KBM-7 (cell line): ENCODE data around the gene MORC3.
A peak's percentile ranks its signal among the peaks of the same experiment; 100 is the strongest.
"Not testable (repeated sequence)": the region's sequence is repeated elsewhere in the genome, so short reads cannot be mapped to it uniquely, and the experiment has no call there.

Source experiments
- DNase-seq: peaks from one replicate; pipeline ENCODE4 v3.0.0-alpha.2; 2015
- in situ Hi-C: fragments of 300-500 bp; cut with MboI; formaldehyde crosslinking; loops from 2 replicates; pipeline ENCODE4 v1.14.3; 2020; ENCODE audit warnings: low sequenced_read_pairs, low pct_unique_long_range_greater_than_20kb, mixed read lengths

The MORC3 gene

DNA sequence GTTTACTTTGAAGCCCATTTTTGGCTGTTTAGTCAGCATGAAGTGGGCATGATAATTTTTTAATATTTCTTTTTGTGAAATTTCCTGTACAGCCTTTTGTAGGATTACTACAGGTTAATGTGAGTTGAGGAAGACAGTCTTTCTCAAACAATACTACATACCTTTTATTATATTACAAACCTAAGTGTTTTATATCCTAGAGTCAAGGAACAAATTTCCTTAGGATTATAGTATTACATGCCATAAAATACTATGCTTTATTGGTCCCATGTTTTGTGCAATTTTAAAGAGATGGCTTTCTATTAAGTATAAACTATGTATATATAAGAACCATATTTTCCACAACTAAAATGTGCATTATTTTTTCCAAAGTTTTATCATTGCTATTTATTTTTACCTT lies 56.0 kb downstream of the MORC3 start:
- in situ Hi-C loops, result no loop called here
- no peak for DNase-seq

DNA sequence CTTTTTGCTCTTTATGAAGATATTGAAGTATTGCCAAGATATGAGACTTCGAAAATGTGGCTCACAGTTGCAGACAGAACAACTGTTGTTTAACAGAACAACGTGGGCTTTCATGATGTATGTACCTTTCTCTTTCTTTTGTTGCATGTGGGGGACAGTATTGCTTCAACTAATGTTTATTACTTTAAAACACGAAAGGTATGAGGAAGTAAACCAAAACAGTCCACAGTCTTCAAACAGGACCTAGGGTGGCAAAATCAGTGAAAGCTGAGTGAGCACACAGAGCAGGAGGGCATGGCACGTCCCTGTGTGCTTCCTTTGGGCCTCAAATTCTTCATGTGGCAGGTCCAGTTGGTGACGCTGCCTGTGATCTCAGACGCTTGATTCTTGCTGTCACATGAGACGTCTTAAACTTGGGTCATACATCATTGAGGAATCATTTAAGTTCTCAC lies 57.4 kb downstream of the MORC3 start:
- in situ Hi-C loops, result no loop called here
- DNase-seq, result no peak

DNA sequence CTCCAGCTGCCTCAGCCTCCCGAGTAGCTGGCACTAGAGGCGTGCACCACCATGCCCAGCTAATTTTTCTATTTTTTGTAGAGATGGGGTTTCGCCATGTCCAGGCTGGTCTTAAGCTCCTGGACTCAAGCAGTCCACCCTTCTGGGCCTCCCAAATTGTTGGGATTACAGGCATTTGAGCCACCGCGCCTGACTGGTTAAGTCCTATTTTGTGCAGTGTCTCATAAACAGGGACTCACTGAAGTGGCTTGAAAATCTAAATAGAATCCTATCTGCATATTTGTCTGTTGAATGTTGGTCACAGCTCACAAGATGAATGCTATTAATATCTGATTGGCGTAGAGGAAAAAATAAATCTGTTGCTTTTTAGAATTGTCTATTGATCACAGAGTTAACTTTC lies 59.3 kb downstream of the MORC3 start:
- in situ Hi-C loops, result no loop called here
- DNase-seq, result no peak

DNA sequence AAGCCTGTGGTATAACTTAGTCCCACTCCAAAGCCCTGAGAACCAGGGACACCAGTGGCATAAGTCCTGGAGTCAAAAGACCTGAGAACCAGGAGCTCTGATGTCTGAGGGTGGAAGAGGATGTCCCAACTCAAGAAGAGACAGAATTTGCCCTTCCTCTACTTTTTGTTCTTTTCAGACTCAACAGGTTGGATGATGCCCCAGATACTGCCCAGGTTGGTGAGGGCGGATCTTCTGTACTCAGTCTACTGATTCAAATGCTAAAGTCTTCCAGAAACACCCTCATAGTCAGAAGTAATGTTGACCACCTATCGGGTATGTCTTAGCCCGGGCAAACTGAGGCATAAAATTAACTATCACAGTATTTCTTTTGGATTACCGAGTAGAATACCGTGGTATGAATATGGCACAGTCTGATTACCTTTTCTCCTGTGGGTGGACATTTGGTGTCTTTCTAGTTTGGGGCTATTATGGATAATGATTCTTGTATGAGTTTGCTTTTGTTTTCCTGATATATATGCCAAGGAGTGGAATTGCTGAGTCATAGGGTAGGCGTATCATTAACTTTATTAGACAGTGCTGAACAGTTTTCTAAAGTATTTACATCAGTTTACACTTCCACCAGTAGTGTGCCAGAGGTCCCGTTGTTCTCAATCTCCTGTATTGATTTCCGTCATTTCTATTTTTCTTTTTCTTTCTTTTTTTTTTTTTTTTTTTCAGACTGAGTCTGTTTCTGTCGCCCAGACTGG lies 62.0 kb downstream of the MORC3 start:
- in situ Hi-C loops, result no loop called here
- no peak for DNase-seq

DNA sequence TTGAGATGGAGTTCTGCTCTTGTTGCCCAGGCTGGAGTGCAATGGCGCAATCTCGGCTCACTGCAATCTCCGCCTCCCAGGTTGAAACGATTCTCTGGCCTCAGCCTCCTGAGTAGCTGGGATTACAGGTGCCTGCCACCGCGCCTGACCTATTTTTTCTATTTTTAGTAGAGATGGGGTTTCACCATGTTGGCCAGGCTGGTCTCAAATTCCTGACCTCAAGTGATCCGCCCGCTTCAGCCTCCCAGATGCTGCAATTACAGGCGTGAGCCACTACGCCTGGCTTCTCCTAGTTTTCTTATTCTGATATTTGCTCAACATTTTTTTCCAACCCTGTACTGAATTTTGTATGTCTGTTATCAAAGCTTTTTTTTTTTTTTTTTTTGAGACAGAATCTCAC lies 62.7 kb downstream of the MORC3 start:
- DNase-seq, in situ Hi-C loops: not testable (repeated sequence)

DNA sequence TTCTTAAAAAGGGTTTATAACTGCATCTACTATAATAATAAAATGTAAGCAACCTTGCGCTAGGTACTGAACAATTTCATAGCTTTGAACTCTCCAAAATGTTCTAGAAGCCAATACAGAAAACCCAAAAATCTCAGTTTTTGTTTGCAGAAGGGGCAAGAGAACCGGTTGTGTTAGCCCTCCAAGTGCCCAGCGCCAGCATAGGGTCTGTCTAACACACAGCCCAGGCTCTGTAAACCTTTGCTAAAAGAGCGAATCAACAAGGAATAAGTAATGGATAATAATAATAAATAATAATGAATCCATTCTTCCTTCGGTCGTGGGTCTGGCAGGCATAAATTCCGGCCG lies 64.9 kb downstream of the MORC3 start:
- no peak for DNase-seq
- in situ Hi-C loops, result no loop called here

DNA sequence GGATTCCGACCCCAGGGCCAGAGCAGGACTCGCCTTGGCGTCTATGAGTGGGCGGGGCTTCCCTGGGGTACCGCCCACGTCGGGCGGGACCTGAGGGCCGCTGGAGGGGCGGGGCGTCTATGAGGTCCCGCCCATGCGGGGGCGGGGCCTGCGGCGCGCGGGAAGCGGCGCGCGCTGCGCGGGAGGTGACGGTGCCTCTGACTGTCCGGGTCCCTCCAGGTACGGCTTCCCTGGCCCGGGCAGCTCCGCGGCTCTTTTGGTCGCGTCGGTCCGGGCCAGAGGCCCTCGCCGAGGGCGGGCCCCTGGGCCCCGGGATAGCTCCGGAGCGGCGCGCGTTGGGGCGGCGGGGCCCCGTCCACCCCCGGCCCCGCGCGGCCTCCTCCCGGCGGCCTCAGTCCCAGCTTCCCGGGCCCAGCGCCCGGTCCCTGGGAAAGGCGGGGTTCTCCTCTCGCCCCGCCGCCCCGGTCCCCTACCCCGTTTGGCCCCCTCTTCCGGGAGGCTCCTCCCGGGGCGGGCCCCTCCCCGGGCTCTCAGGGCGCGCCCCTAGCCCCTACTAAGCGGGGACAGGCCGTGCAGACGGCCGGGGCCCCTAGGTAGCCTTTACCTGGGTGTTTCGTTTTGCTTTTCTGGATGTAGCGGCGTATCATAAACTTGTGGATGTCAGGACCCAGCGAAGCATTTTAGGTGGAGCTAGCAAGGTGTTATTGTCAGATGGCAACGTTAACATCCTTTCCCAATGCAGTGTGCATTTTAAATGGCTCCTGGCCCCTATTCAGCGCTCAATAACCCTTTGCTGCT lies 65.4 kb downstream of the MORC3 start, which contains the start of gene CHAF1B:
TSS of gene CHAF1B (plus strand) at position 160 of the 798 bp plus-strand sequence. CDS start 745 bp downstream, outside the sequence.
- in situ Hi-C loops, result no loop called here
- peak; percentile 85 for DNase-seq

DNA sequence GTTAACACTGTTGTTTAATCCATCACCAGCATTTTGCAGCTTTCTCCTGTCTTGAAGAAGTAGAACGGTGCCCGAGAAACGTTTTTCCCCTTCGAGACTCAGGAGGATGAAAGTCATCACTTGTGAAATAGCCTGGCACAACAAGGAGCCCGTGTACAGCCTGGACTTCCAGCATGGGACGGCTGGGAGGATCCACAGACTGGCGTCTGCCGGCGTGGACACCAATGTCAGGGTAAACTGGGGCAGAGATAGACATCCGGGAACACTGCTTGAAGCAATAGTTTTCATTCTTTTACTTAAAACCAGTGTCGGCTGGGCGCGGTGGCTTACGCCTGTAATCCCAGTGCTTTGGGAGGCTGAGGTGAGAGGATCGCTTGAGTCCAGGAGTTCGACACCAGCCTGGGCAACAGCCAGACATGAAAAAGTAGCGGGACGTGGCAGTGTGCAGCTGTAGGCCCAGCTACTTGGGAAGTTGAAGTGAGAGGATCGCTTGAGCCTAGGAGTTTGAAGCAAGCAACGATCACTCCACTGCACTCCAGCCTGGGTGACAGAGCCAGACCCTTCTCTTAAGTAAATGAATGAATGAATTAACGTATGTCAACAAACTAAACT lies 66.1 kb downstream of the MORC3 start:
- in situ Hi-C loops, result no loop called here
- no peak for DNase-seq

DNA sequence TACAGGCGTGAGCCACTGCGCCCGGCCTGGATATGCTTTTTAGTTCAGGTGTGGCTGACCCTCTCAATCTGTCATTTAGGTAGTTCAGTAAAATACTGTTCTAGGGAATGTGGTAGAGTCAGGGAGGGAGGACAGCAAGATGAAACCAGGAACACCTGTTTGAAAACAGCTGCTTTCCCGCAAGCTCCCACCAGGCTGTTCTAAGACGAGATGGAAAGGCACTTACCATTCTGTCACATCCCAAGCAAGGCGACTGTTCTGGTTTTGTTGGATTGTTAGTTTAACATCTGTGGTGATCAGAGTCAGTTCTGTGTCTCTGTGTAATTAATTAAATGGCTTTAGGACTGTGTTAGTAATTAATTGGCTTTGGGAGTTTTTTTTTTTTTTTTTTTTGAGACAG lies 68.1 kb downstream of the MORC3 start:
- in situ Hi-C loops, result no loop called here
- no peak for DNase-seq

DNA sequence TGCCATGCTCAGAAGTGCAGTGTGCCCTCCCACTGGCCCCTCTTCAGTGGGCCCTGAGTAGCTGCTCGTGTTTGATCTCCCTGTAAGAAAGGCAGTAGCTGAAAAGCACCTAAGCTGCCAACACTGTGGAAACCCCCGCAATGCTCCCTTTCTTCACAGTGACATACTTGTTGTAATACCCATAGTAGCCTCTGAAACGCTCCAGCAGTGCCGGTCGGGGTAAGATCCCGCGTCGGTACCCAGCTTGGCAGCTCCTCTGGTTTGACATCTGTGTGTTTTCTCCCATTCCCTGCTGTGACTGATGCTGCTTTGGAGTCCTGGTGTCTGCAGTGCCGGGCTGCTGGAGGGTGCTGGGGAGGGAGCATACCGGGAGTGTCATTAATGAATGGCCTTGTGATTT lies 68.8 kb downstream of the MORC3 start:
- in situ Hi-C loops, result no loop called here
- DNase-seq, result no peak

DNA sequence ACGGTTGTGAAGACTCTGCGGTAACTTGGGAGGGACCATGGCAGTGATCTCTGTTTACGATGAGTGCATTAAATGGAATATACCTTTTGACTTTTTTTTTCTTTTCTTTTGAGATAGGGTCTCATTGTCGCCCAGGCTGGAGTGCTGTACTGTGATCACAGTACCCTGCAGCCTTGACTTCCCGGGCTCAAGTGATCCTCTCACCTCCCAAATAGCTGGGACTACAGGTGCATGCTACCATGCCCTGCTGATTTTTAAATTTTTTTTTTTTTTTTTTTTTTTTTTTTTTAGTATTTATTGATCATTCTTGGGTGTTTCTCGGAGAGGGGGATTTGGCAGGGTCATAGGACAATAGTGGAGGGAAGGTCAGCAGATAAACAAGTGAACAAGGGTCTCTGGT lies 71.7 kb downstream of the MORC3 start:
- in situ Hi-C loops, DNase-seq: not testable (repeated sequence)

DNA sequence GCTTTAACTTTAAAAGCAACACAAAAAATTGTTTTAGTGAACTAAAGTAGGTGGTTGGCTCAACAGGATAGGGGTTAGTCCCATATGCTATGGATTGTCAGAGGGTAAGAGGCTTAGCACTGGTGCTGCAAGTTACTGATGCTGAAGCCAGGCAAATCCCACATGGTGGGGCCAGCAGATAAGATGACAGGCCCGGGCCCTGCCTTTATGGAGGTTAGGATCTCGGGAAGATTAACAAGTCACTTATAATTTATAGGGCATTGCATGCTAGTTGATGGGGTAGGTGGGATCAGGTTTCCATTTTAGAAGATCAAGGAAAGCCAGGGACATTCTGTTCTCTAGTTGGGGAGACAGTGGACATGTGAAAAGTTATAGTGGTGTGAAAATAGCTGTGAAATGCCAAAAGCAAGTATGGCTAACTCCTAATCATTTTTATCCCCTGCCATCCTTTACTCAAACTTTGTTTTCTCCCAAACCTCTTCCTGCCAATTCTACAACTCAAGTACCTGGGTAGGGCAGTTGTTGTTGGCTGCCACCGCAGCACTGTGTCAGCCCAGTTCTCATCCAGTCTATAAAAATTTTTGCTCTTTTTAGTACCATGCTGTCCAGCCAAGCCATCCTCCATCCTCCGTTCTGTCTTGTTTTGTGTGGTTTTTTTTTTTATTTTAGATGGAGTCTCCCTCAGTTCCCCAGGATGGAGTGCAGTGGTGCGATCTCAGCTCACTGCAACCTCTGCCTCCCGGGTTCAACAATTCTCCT lies 75.5 kb downstream of the MORC3 start:
- in situ Hi-C loops, result no loop called here
- no peak for DNase-seq

DNA sequence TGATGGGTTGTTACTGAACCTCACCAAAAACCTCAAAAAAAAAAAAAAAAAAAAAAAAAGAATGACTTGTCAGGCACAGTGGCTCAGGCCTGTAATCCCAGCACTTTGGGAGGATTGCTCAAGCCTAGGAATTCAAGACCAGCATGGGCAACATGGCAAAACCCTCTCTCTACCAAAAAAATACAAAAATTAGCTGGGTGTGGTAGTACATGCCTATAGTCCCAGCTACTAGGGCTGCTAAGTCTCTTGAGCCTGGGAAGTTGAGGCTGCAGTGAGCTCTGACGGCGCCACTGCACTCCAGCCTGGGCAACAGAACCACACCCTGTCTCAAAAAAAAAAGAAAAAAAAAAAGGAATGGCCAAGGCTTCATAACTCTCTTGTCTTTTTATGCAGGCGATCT lies 76.3 kb downstream of the MORC3 start:
- no peak for DNase-seq
- in situ Hi-C loops, result no loop called here

DNA sequence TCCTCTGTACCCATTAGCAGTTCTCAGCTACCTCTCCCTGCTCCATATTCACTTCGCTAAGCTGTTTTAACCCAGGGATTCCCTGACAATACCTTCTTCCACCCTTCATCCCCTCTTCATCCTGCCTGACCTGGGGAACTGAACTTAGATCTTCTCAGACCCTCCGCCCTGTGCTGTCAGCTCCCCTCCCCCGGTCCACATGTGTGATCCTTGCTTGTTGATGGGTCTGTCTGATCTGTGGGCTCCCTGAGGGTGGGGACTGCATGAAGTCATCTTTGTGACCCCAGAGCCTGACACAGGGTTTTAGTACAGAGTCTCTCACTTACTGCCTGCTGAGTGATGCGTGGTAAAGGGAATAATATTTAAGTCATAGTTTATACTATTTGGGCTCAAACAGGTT lies 77.0 kb downstream of the MORC3 start:
- no peak for DNase-seq
- in situ Hi-C loops, result no loop called here

DNA sequence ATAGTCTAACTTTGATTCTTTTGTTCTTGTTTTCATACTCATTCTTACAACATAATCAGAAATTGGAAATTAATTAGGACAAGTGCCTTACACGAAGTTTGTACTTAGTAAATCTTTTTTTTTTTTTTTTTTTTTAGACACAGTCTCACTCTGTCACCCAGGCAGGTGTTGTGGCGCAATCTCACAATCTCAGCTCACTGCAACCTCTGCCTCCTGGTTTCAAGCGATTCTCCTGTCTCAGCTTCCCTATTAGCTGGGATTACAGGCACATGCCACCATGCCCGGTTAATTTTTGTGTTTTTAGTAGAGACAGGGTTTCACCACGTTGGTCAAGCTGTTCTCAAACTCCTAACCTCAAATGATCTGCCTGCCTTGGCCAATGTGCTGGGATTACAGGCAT lies 77.6 kb downstream of the MORC3 start:
- in situ Hi-C loops, result no loop called here
- no peak for DNase-seq

DNA sequence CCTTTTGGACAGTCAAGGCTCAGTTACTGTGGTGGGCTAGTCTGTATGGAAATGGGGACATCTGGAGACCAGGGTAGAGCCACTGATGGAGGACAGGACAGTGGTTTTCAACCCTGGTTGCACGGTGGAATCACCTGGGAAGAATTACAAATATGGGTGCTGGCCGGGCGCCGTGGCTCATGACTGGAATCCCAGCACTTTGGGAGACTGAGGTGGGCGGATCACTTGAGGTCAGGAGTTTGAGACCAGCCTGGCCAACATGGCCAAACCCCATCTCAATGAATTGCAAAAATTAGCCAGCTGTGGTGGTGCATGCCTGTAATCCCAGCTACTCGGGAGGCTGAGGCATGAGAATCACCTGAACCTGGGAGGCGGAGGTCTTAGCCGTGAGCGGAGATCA lies 79.7 kb downstream of the MORC3 start:
- DNase-seq, in situ Hi-C loops: not testable (repeated sequence)

DNA sequence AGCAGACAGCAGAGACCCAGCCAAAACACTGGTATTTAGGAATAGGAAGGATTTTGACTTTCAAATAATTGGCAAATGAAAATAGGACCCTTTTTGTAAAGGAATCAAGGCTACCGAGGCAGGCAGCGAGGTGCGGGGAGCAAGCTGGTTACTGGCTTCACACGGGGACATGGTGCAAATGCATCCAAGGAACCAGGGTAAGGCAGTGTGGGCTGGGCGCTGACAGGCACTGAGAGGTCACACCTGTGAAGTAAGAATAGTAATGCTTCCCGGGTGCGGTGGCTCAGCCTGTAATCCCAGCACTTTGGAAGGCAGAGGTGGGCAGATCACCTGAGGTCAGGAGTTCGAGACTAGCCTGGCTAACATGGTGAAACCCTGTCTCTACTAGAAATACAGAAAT lies 80.7 kb downstream of the MORC3 start:
- DNase-seq, result no peak
- in situ Hi-C loops, result no loop called here

DNA sequence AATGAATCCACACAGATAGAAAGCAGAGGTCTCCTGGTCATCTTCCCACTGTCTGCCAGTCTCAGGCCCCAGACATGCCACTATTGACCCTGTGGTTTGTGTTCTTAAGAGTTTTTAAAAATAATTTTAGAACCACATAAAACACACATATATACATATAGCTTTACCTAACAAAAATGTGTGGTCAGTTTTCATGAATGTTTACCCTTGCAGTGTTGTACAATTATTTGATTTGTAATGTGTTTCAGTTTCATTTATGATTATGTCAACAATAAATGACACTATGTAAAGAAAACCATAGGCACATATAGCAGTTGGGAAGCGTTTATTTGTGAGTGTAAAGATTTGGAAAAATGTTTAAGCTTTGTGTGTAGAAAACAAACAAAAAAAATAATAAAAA lies 82.3 kb downstream of the MORC3 start:
- in situ Hi-C loops, result no loop called here
- no peak for DNase-seq

DNA sequence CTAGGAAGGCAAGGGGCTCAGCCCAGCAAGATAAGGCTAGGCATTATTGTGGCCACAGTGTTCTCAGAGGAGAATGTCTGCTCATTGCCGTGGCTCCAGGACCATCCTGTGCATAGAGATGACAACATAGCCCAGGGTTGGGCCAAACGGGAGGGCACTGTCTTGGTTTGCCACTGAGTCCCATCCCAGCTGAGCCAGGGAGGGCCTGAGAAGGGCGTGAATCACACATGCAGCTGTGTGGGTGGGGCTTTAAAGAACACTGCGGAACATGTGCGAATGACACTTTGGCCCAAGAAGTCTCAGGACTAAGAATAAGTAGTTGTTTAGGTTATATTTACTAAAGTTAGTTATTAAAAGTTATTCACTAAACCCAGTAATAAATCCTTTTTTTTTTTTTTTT lies 83.7 kb downstream of the MORC3 start:
- DNase-seq, result no peak
- in situ Hi-C loops, result no loop called here

DNA sequence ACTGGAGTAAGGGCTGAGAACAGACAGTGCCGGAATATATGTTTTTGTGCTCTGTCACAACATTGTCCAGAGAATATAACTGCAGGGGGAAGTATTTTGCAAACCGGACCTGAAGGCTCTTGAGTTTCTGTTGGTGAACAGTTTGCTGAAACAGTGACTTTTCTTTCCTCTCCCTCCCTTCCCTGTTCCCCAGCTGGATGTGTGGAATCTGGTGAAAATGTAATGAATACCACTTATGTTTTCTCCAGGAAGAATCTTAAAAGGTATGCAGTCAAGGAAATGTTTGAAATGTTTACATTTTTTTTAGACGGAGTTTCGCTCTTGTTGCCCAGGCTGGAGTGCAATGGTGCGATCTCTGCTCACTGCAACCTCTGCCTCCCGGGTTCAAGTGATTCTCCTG lies 88.6 kb downstream of the MORC3 start:
- DNase-seq, result no peak
- in situ Hi-C loops, result no loop called here
